Activated CD4-positive, CD25-positive, alpha-beta regulatory T cell treated with anti-CD3 and anti-CD28 coated beads, Interleukin-2, amount 50 U/mL, for 24 hours (primary cell): ENCODE measurements around the gene CIDEA.

ENCODE experiments used
- ATAC-seq, 2 donors: fragments of 150-1000 bp; cut with Tn5 transposase; one replicate each; pipeline ENCODE4 v1.10.0; 2021; ENCODE audit warnings: mild to moderate bottlenecking in 1 of 2, moderate library complexity in 1 of 2

CIDEA gene

GRCh38 chr18:12302391-12303147 is 48.4 kb downstream of the CIDEA start:
- no peak for ATAC-seq

GRCh38 chr18:12304351-12305210 is 50.4 kb downstream of the CIDEA start:
- no peak for ATAC-seq

GRCh38 chr18:12305211-12305610 is 51.0 kb downstream of the CIDEA start:
- ATAC-seq, result no peak

- ATAC-seq, result no peak
Observed at GRCh38 chr18:12305930-12306629, 51.9 kb downstream of the CIDEA start.

- ATAC-seq, result no peak
Observed at GRCh38 chr18:12306752-12307700, 52.9 kb downstream of the CIDEA start.

- ATAC-seq, result peak; percentile 46
Observed at GRCh38 chr18:12307701-12308385, 53.7 kb downstream of the CIDEA start, which contains the start of gene TUBB6. Gene TUBB6 (plus strand): TSS chr18:12308241. CDS start chr18:12308293, 52 bp downstream.

GRCh38 chr18:12308386-12309100 is 54.4 kb downstream of the CIDEA start:
- peak; percentile 35 to 42 for ATAC-seq

- no peak for ATAC-seq
Observed at GRCh38 chr18:12309683-12310198, 55.6 kb downstream of the CIDEA start.

- ATAC-seq, result no peak
Observed at GRCh38 chr18:12310762-12311161, 56.6 kb downstream of the CIDEA start.

GRCh38 chr18:12312976-12313375 is 58.8 kb downstream of the CIDEA start:
- no peak for ATAC-seq

- no peak for ATAC-seq
Observed at GRCh38 chr18:12313530-12314245, 59.5 kb downstream of the CIDEA start.

- no peak for ATAC-seq
Observed at GRCh38 chr18:12314591-12315305, 60.6 kb downstream of the CIDEA start.

GRCh38 chr18:12315490-12315889 is 61.3 kb downstream of the CIDEA start:
- ATAC-seq, result no peak

- ATAC-seq, result no peak
Observed at GRCh38 chr18:12315911-12316310, 61.8 kb downstream of the CIDEA start.

- no peak for ATAC-seq
Observed at GRCh38 chr18:12317664-12318333, 63.6 kb downstream of the CIDEA start.

GRCh38 chr18:12318334-12318697 is 64.2 kb downstream of the CIDEA start:
- no peak for ATAC-seq

- ATAC-seq, result no peak
Observed at GRCh38 chr18:12318857-12319256, 64.7 kb downstream of the CIDEA start.

- no peak for ATAC-seq
Observed at GRCh38 chr18:12321333-12321732, 67.2 kb downstream of the CIDEA start.
